CD4-positive, alpha-beta memory T cell (primary cell): ENCODE data around the gene ARFGAP1. TPM values are rescaled to one million over a fixed set of nuclear protein-coding genes. Genes with fewer than 3 reads are reported as not detected.

ENCODE experiments used
- CTCF ChIA-PET: fragments of 350-600 bp; sonication (Branson Sonifier 250); formaldehyde crosslinking; loops from one replicate; lab custom pipeline; 2021; ENCODE audit warnings: inconsistent platforms; ENCODE audit not compliant: partially characterized antibody; lab: Charles Lee
- POLR2A ChIA-PET: fragments of 350-600 bp; sonication (Branson Sonifier 250); formaldehyde crosslinking; loops from one replicate; lab custom pipeline; 2021; ENCODE audit not compliant: partially characterized antibody; lab: Charles Lee
- DNase-seq, 5 donors: peaks; one replicate each; pipeline versions ENCODE4 v3.0.0 to v3.0.0-alpha.2; 2020 to 2022; ENCODE audit warnings: mixed read lengths in 1 of 5
- H3K27ac ChIP-seq: one replicate; pipeline ENCODE4 v1.7.0; 2013; ENCODE audit warnings: low read depth, low read length
- H3K27me3 ChIP-seq: 2 replicates; pipeline ENCODE4 v1.7.0; 2013; ENCODE audit warnings: mild to moderate bottlenecking, low read length, moderate library complexity; ENCODE audit not compliant: insufficient read depth
- H3K36me3 ChIP-seq: 2 replicates; pipeline ENCODE4 v1.7.0; 2013; ENCODE audit warnings: mild to moderate bottlenecking, low read length, moderate library complexity; ENCODE audit not compliant: insufficient read depth
- H3K4me1 ChIP-seq: 2 replicates; pipeline ENCODE4 v1.7.0; 2013; ENCODE audit warnings: mild to moderate bottlenecking, low read length, moderate library complexity; ENCODE audit not compliant: insufficient read depth
- H3K4me3 ChIP-seq, 2 donors: one replicate each; pipeline ENCODE4 v1.7.0; 2013; ENCODE audit warnings: low read length in 2 of 2, mild to moderate bottlenecking in 1 of 2
- H3K9me3 ChIP-seq, 2 donors: one replicate each; pipeline ENCODE4 v1.7.0; 2013; ENCODE audit warnings: low read length in 2 of 2, control low read depth in 1 of 2; ENCODE audit not compliant: control insufficient read depth in 1 of 2
- H3K27ac Mint-ChIP-seq, 7 donors: one replicate each; pipeline ENCODE4 v1.8.0; 2020 to 2021; ENCODE audit warnings: mixed read lengths in 7 of 7, mild to moderate bottlenecking in 6 of 7, inconsistent platforms in 3 of 7, moderate library complexity in 3 of 7
- H3K27me3 Mint-ChIP-seq, 2 donors: one replicate each; pipeline ENCODE4 v1.8.0; 2020 to 2021; ENCODE audit warnings: mixed read lengths in 2 of 2
- H3K36me3 Mint-ChIP-seq, 2 donors: one replicate each; pipeline ENCODE4 v1.8.0; 2020 to 2021; ENCODE audit warnings: mixed read lengths in 2 of 2, inconsistent platforms in 1 of 2, mild to moderate bottlenecking in 1 of 2
- H3K4me1 Mint-ChIP-seq, 4 donors: one replicate each; pipeline ENCODE4 v1.8.0; 2020 to 2021; ENCODE audit warnings: mixed read lengths in 4 of 4, mild to moderate bottlenecking in 1 of 4
- H3K4me3 Mint-ChIP-seq, 8 donors: one replicate each; pipeline ENCODE4 v1.8.0; 2020 to 2021; ENCODE audit warnings: mixed read lengths in 8 of 8, mild to moderate bottlenecking in 7 of 8, moderate library complexity in 6 of 8, inconsistent platforms in 3 of 8
- H3K9me3 Mint-ChIP-seq, 8 donors: one replicate each; pipeline ENCODE4 v1.8.0; 2020 to 2021; ENCODE audit warnings: mixed read lengths in 8 of 8, mild to moderate bottlenecking in 5 of 8, inconsistent platforms in 3 of 8, moderate library complexity in 1 of 8
- intact Hi-C: fragments of 100-400 bp; cut with micrococcal nuclease; formaldehyde crosslinking; loops from one replicate; pipeline ENCODE4 v1.15.1; 2023
- polyA plus RNA-seq, 2 donors: library from polyadenylated mRNA; unstranded; fragments of 300-500 nt; fragmentation: Illumina TruSeq; gene quantifications; one replicate each; pipeline ENCODE4 v1.2.3, GENCODE V29; 2021
- total RNA-seq, 2 experiments: library from RNA; stranded (reverse); gene quantifications; one replicate each; pipeline ENCODE4 v1.2.3, GENCODE V29; 2021

The ARFGAP1 gene
- total and polyA plus RNA-seq, 4 experiments from 2014 or later: 11.5 to 120 (median 69.4) TPM

DNA sequence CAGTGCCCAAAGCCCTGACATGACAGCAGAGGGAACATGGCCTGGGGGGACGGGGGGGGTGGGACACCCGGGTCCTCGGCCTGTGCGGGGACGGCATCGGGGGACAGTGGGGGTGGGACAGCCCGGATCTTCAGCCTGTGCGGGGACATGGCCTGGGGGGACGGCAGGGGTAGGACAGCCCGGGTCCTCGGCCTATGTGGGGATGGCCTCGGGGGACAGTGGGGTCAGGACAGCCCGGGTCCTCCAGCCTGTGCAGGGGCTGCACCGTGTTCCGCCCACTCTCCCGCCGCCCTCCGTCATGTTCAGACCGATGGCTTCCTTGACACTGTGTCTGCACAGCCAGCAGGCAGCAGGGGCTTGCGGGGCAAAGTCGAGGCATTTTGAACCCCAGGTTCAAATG, 29.9 kb upstream of the ARFGAP1 start:
- H3K27me3 ChIP-seq: no peaks in the 10 kb centered on the region
- H3K36me3 Mint-ChIP-seq: no peaks in the 10 kb centered on the region
- no peaks in the 10 kb centered on the region for H3K4me1 Mint-ChIP-seq
- CTCF ChIA-PET: no interaction called here
- POLR2A ChIA-PET: no interaction called here
- H3K9me3 ChIP-seq: no peaks in the 10 kb centered on the region
- no peak overlapping the region for H3K27ac Mint-ChIP-seq
- intact Hi-C loops: no loop called here
- H3K27ac ChIP-seq: no peak overlapping the region
- no peak overlapping the region for H3K4me3 ChIP-seq
- DNase-seq: no peak
- H3K27me3 Mint-ChIP-seq: peaks cover 4 to 13% of the 10 kb centered on the region in 2 donors
- H3K36me3 ChIP-seq: no peaks in the 10 kb centered on the region
- H3K4me1 ChIP-seq: no peaks in the 10 kb centered on the region
- H3K9me3 Mint-ChIP-seq: no peaks in the 10 kb centered on the region
- no peak overlapping the region for H3K4me3 Mint-ChIP-seq

DNA sequence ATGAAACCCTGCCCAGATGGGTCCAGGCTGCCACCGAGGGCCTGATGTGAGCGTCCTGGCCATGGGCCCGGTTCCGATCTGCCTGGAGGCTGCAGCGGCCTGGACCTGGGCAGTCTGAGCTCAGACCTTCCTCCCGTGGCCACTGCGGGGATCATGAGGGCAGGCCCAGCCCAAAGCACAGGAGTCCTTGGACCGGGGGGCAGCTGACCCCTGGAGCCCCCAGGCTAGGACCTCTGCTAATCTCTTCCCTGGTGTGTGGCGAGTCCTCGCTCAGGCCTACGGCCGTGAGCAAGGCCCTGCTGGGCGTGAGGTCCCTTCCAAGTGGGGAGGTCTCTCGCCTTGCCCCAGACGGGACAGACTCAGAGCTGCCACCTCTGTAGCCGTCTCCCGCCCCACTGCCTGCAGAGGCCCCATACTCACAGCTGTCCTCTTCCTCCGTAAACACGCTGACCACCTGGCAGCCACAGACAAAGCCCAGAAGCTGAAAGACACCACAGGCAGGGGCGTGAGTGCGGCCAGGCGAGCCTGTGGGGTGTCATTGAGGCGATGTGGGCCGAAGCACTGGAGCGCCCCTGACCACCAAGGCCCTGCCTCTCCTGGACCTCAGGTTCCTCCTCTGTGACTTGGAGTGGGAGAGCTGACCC, 28.9 kb upstream of the ARFGAP1 start:
- Histone ChIP-seq H3K27me3 (no peaks in the 10 kb centered on the region), H3K36me3 (no peaks in the 10 kb centered on the region)
- H3K9me3 Mint-ChIP-seq: no peaks in the 10 kb centered on the region

DNA sequence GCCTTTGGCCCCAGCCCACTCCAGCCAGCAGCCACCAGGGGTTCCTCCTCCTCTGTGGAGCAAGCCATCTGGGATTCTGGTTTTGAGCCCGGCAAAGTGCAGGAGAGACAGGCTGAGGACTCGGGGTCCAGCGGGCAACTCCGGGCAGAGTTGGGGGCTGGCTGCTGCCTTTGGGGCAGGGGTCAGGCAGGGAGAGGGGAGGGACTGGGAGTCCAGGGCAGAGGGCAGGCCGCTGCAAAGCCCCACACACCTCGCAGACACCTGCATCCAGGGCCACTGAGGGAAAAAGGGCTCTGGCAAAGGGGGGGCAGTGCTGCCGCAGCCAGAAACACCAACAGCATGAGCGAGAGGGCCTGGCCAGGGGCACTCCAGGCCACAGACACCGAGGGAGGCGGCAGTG, 28.1 kb upstream of the ARFGAP1 start:
- Histone ChIP-seq H3K4me3 (no peak overlapping the region), H3K36me3 (no peaks in the 10 kb centered on the region), H3K27me3 (no peaks in the 10 kb centered on the region), H3K4me1 (no peaks in the 10 kb centered on the region), H3K27ac (no peak overlapping the region), H3K9me3 (no peaks in the 10 kb centered on the region)
- H3K4me1 Mint-ChIP-seq: no peaks in the 10 kb centered on the region
- H3K36me3 Mint-ChIP-seq: no peaks in the 10 kb centered on the region
- ChIA-PET POLR2A (no interaction called here), CTCF (no interaction called here)
- H3K27me3 Mint-ChIP-seq: peaks cover 6 to 18% of the 10 kb centered on the region in 2 donors
- no peak overlapping the region for H3K27ac Mint-ChIP-seq
- H3K4me3 Mint-ChIP-seq: no peak overlapping the region
- intact Hi-C loops: no loop called here
- DNase-seq: no peak
- H3K9me3 Mint-ChIP-seq: no peaks in the 10 kb centered on the region

More for the DNA sequence above, 28.9 kb upstream of the ARFGAP1 start:
- Histone ChIP-seq H3K4me1 (no peaks in the 10 kb centered on the region), H3K27ac (no peak overlapping the region), H3K4me3 (no peak overlapping the region), H3K9me3 (no peaks in the 10 kb centered on the region)
- ChIA-PET POLR2A (no interaction called here), CTCF (no interaction called here)
- DNase-seq: no peak
- H3K4me1 Mint-ChIP-seq: no peaks in the 10 kb centered on the region
- intact Hi-C loops: no loop called here
- H3K36me3 Mint-ChIP-seq: no peaks in the 10 kb centered on the region
- H3K4me3 Mint-ChIP-seq: no peak overlapping the region
- H3K27me3 Mint-ChIP-seq: peaks cover 6 to 18% of the 10 kb centered on the region in 2 donors
- H3K27ac Mint-ChIP-seq: no peak overlapping the region

DNA sequence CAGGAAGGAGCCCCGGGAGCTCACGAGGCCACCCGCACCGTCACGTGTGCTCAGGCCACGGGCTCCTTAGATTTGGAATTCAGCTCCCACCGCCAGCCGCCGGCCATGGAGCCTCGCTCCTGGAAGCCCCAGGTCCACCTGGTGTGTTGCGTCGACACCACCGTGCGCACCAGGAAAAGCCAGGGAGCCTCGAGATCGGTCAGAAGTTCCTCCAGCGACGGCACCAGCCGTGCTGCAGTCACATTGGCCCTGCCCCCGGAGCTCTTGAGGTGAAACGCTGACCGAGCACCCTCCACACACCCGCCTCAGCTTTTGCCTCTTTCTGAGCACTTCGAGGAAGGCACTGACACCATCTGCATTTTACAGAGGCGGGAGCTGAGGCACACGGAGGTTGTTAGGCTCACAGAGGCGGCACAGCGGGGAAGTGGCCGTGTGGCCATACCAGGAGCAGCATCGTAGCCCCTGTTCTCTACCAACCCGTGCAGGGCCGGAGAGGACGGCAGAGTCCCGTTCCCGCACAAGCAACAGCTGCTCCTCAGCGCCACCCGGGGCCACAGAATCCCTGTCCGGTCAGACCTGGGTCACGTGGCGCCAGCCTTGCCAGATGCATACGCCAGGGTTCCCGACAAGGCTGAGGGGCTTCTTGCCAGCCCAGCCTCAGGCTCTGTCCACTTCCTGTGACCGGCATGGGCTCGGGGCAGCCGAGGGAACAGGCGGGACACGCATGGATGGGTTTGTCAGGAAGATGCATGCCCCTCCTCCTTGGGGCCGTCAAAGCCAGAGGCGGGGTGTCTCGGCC, 25.9 kb upstream of the ARFGAP1 start:
- Histone ChIP-seq H3K36me3 (no peaks in the 10 kb centered on the region), H3K4me1 (no peaks in the 10 kb centered on the region), H3K4me3 (no peak overlapping the region), H3K9me3 (no peaks in the 10 kb centered on the region), H3K27ac (no peak overlapping the region), H3K27me3 (no peaks in the 10 kb centered on the region)
- Mint-ChIP-seq H3K4me1 (no peaks in the 10 kb centered on the region), H3K36me3 (no peaks in the 10 kb centered on the region), H3K27me3 (peaks cover 13 to 27% of the 10 kb centered on the region in 2 donors), H3K4me3 (no peak overlapping the region), H3K27ac (no peak overlapping the region), H3K9me3 (no peaks in the 10 kb centered on the region)
- CTCF ChIA-PET: interaction anchor here (1.2 kb wide), 1 partner anchor 23 kb away, joined by 3 read pairs; no protein-coding TSS in a partner anchor
- POLR2A ChIA-PET: no interaction called here
- no peak for DNase-seq
- intact Hi-C loops: no loop called here

DNA sequence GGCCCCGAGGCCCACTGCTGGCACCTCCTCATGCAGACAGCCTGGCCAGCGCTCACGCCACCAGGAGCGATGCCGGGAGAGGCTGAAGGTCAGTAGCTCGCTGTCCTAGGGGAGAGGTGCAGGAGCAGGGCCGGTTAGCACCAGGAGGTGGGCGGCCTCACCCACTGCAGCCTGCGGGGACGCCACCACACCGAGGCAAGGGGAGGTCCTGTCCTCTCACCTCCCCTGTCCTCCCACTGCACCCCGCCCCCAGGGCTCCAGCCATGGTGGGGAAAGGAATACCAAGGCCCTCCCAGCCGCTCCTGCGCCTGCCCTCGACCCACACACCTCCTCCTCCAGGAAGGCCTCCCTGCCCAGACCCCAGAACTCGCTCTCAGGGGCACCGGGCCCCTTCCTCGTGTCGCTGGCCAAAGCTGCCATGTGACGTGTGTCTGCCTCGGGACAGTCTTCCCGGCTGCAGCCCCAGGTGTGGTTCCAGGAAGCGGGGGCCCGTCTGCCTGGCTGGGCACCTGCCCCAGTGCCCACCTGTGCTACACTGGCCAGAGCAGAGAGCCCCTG, 24.9 kb upstream of the ARFGAP1 start:
- no peak overlapping the region for H3K4me3 Mint-ChIP-seq

DNA sequence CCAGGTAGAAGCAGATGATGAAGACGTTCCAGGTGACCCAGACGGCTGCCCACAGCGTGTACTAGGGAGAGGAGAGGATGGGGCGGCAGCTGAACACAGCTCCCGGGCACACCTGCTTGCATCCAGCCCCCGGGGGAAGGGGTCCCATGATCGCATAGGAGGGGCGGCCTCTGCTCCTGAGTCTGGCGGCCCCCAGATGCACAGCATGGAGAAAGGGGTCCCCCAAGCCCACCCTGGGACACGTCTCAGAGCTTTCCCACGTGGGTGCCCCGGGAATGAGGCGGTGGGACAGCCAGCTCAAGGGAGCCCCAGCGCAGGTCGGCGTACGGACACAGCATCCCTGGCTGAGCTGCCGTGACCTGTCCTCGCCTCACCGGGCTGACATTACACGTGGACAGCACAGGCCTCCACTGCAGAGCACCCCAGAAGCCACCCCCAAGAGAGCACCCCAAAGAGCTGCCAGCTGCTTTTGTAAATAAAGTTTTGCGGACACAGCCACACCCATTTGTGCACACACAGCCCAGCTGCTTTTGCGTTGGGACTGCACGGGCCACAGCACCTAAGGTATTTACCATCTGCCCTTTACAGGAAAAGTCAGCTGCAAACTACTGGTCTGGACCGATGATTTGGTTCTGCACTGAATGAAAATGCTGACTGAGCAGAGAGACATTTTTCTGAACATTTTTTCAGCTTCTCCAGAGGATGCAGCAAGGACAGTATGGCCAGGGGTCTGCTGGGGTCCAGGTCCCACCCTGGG, 23.6 kb upstream of the ARFGAP1 start:
- CTCF ChIA-PET: no interaction called here
- peaks cover 22 to 28% of the 10 kb centered on the region in 2 donors for H3K27me3 Mint-ChIP-seq
- no peak for DNase-seq
- no peak overlapping the region for H3K4me3 Mint-ChIP-seq
- H3K4me1 ChIP-seq: peaks cover 8% of the 10 kb centered on the region
- no peak overlapping the region for H3K27ac ChIP-seq
- no peaks in the 10 kb centered on the region for H3K36me3 Mint-ChIP-seq
- peaks cover 0 to 4% (median 0%) of the 10 kb centered on the region in 8 donors for H3K9me3 Mint-ChIP-seq
- intact Hi-C loops: no loop called here
- no peak overlapping the region for H3K27ac Mint-ChIP-seq
- H3K27me3 ChIP-seq: peaks cover 12% of the 10 kb centered on the region
- H3K4me3 ChIP-seq: no peak overlapping the region
- H3K36me3 ChIP-seq: no peaks in the 10 kb centered on the region
- POLR2A ChIA-PET: no interaction called here
- H3K9me3 ChIP-seq: no peaks in the 10 kb centered on the region
- peaks cover 4 to 7% (median 6%) of the 10 kb centered on the region in 4 donors for H3K4me1 Mint-ChIP-seq

More for the DNA sequence above, 24.9 kb upstream of the ARFGAP1 start:
- Histone ChIP-seq H3K36me3 (no peaks in the 10 kb centered on the region), H3K27ac (no peak overlapping the region), H3K4me1 (no peaks in the 10 kb centered on the region), H3K9me3 (no peaks in the 10 kb centered on the region), H3K4me3 (no peak overlapping the region), H3K27me3 (peaks cover 5% of the 10 kb centered on the region)
- ChIA-PET POLR2A (no interaction called here), CTCF (no interaction called here)
- Mint-ChIP-seq H3K27me3 (peaks cover 15 to 27% of the 10 kb centered on the region in 2 donors), H3K9me3 (peaks cover 0 to 1% (median 0%) of the 10 kb centered on the region in 8 donors), H3K4me1 (peaks cover 2% of the 10 kb centered on the region in 4 donors), H3K27ac (no peak overlapping the region), H3K36me3 (no peaks in the 10 kb centered on the region)
- DNase-seq: no peak
- intact Hi-C loops: no loop called here

DNA sequence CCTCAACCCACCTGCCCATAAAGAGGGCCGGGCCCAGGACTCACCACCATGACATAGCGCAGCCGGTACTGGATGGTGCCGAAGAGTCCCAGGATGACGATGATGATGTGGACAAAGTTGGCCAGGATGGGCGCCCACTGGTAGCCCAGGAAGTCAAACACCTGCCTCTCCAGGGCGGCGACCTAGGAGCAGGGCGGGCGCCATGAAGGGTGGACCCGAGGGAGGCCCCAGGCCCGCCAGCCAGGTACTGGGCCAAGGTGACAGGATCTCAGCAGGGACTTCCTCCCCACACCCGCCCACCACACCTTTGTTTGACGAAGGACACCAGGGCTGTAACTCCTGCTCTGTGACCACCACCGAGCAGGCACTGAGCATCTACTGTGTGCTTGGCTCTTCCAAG, 22.7 kb upstream of the ARFGAP1 start:
- Histone ChIP-seq H3K36me3 (no peaks in the 10 kb centered on the region), H3K4me3 (no peak overlapping the region), H3K27ac (no peak overlapping the region), H3K4me1 (peaks cover 8% of the 10 kb centered on the region), H3K9me3 (no peaks in the 10 kb centered on the region), H3K27me3 (peaks cover 12% of the 10 kb centered on the region)
- Mint-ChIP-seq H3K36me3 (no peaks in the 10 kb centered on the region), H3K9me3 (peaks cover 0 to 4% (median 0%) of the 10 kb centered on the region in 8 donors), H3K4me1 (peaks cover 4 to 7% (median 6%) of the 10 kb centered on the region in 4 donors), H3K27me3 (peaks cover 20 to 27% of the 10 kb centered on the region in 2 donors), H3K4me3 (no peak overlapping the region), H3K27ac (no peak overlapping the region)
- POLR2A ChIA-PET: no interaction called here
- CTCF ChIA-PET: no interaction called here
- DNase-seq: no peak
- intact Hi-C loops: no loop called here
